Prostate gland (tissue), 2 donors: ENCODE measurements around the gene MYH6. TPM values are rescaled to one million over a fixed set of nuclear protein-coding genes. Genes with fewer than 3 reads are reported as not detected.

Source experiments
- DNase-seq: peaks from one replicate; pipeline ENCODE4 v3.0.0-alpha.2; 2019; ENCODE audit warnings: low spot score
- H3K27ac ChIP-seq, 2 donors: fragments of 200-600 bp; sonication (generic); 2 replicates each; pipeline ENCODE4 v1.5.1; 2017 to 2019
- H3K27me3 ChIP-seq: fragments of 200-600 bp; sonication (generic); replicated peaks from 2 replicates; pipeline ENCODE4 v1.5.1; 2019; ENCODE audit not compliant: insufficient read depth
- H3K36me3 ChIP-seq, 2 donors: fragments of 200-600 bp; sonication (generic); 1 replicate in 1 of 2; 2 replicates in 1 of 2; pipeline versions ENCODE4 v1.5.1 to v1.8.1; 2017 to 2019
- H3K4me1 ChIP-seq: fragments of 200-600 bp; sonication (generic); replicated peaks from 2 replicates; pipeline ENCODE4 v1.5.1; 2019
- H3K4me3 ChIP-seq, 2 donors: fragments of 200-600 bp; sonication (generic); 2 replicates each; pipeline ENCODE4 v1.5.1; 2017 to 2019
- H3K9me3 ChIP-seq: fragments of 200-600 bp; sonication (generic); 2 replicates; pipeline ENCODE4 v1.5.1; 2017
- CTCF ChIP-seq, 4 experiments: fragments of 200-600 bp in 2 of 4; fragments of 450-650 bp in 2 of 4; sonication (generic) in 2 of 4; IDR thresholded peaks; 1 replicate in 3 of 4; 2 replicates in 1 of 4; pipeline ENCODE4 v1.5.1; 2016 to 2019; ENCODE audit warnings: antibody characterized with exemption in 4 of 4, mild to moderate bottlenecking in 2 of 4, moderate library complexity in 2 of 4
- POLR2A ChIP-seq: fragments of 450-650 bp; IDR thresholded peaks from one replicate; pipeline ENCODE4 v1.6.1; 2016; ENCODE audit warnings: antibody characterized with exemption, mild to moderate bottlenecking
- POLR2AphosphoS5 ChIP-seq: sonication (generic); formaldehyde crosslinking; IDR thresholded peaks from one replicate; pipeline ENCODE4 v1.6.1; 2017; ENCODE audit warnings: antibody characterized with exemption
- WGBS: methylation state at CpG from one replicate; pipeline ENCODE4 v1.1.5; 2018; 5-methylcytosine and 5-hydroxymethylcytosine counted together
- intact Hi-C: fragments of 100-400 bp; cut with DNase I; formaldehyde crosslinking; loops from one replicate; pipeline ENCODE4 v1.14.2; 2022
- total RNA-seq, 2 donors: library from RNA; depleted of rRNA; stranded (reverse); fragments of >200 nt; gene quantifications; one replicate each; pipeline ENCODE4 v1.1.0, GENCODE V29; 2016

The MYH6 gene
- total RNA-seq, 2 donors from 2014 or later: 3.1 TPM; not detected in 1

GRCh38 chr14:23349156-23349845 lies 58.8 kb downstream of the MYH6 start:
- H3K4me3 ChIP-seq: no peak overlapping the region
- no peaks in the 10 kb centered on the region for H3K9me3 ChIP-seq
- no peaks in the 10 kb centered on the region for H3K27me3 ChIP-seq
- WGBS: 89% methylated on average over 8 of the region's 8 CpGs
- no peak overlapping the region for H3K27ac ChIP-seq
- intact Hi-C loops: no loop called here
- no peak for DNase-seq
- H3K36me3 ChIP-seq: no peaks in the 10 kb centered on the region
- TF ChIP-seq POLR2AphosphoS5: no peak
- TF ChIP-seq CTCF (IDR thresholded peaks at IDR 0.05): no peak
- TF ChIP-seq POLR2A: no peak
- no peaks in the 10 kb centered on the region for H3K4me1 ChIP-seq

GRCh38 chr14:23348297-23348655 lies 59.8 kb downstream of the MYH6 start:
- H3K9me3 ChIP-seq: no peaks in the 10 kb centered on the region
- no peaks in the 10 kb centered on the region for H3K4me1 ChIP-seq
- no peaks in the 10 kb centered on the region for H3K36me3 ChIP-seq
- no peaks in the 10 kb centered on the region for H3K27me3 ChIP-seq
- no peak for DNase-seq
- no peak overlapping the region for H3K27ac ChIP-seq
- intact Hi-C loops: no loop called here
- no peak for TF ChIP-seq POLR2A
- no peak for TF ChIP-seq CTCF (IDR thresholded peaks at IDR 0.05)
- no peak for TF ChIP-seq POLR2AphosphoS5
- 89% methylated on average over 6 of the region's 6 CpGs for whole genome bisulfite sequencing
- H3K4me3 ChIP-seq: no peak overlapping the region

GRCh38 chr14:23347406-23348296 lies 60.4 kb downstream of the MYH6 start:
- intact Hi-C loops: no loop called here
- Histone ChIP-seq H3K27ac (no peak overlapping the region), H3K9me3 (no peaks in the 10 kb centered on the region), H3K4me1 (no peaks in the 10 kb centered on the region), H3K4me3 (no peak overlapping the region), H3K36me3 (no peaks in the 10 kb centered on the region), H3K27me3 (no peaks in the 10 kb centered on the region)
- TF ChIP-seq CTCF (IDR thresholded peaks at IDR 0.05): no peak
- TF ChIP-seq POLR2AphosphoS5: no peak
- no peak for TF ChIP-seq POLR2A
- WGBS: 93% methylated on average over 19 of the region's 19 CpGs
- no peak for DNase-seq

GRCh38 chr14:23346693-23347405 lies 61.2 kb downstream of the MYH6 start:
- Histone ChIP-seq H3K4me3 (no peak overlapping the region), H3K36me3 (no peaks in the 10 kb centered on the region), H3K4me1 (no peaks in the 10 kb centered on the region), H3K27ac (no peak overlapping the region), H3K27me3 (no peaks in the 10 kb centered on the region), H3K9me3 (no peaks in the 10 kb centered on the region)
- intact Hi-C loops: no loop called here
- no peak for DNase-seq
- 80% methylated on average over 26 of the region's 27 CpGs for WGBS
- TF ChIP-seq CTCF (IDR thresholded peaks at IDR 0.05) (no peak), POLR2AphosphoS5 (no peak), POLR2A (no peak)
